Mesenchymal stem cell (in vitro differentiated cells and primary cell): Measurements from ENCODE around the gene EN2.

Experiments
- DNase-seq: peaks from one replicate; pipeline ENCODE4 v3.0.0-alpha.2; 2013
- H2AFZ ChIP-seq: one replicate; pipeline ENCODE4 v1.6.1; 2013; ENCODE audit warnings: low read depth, mild to moderate bottlenecking, control low read depth, inconsistent platforms, low read length, moderate library complexity
- H2AK5ac ChIP-seq: 2 replicates; pipeline ENCODE4 v1.6.1; 2013; ENCODE audit warnings: low read length, moderate library complexity, mild to moderate bottlenecking, inconsistent platforms; ENCODE audit not compliant: severe bottlenecking
- H2BK120ac ChIP-seq: one replicate; pipeline ENCODE4 v1.6.1; 2013; ENCODE audit warnings: low read depth, mild to moderate bottlenecking, inconsistent platforms, low read length, moderate library complexity
- H2BK12ac ChIP-seq, 2 experiments: one replicate each; pipeline ENCODE4 v1.6.1; 2013; ENCODE audit warnings: inconsistent platforms in 2 of 2, low read length in 2 of 2, mild to moderate bottlenecking in 2 of 2, moderate library complexity in 2 of 2, control low read depth in 1 of 2
- H2BK15ac ChIP-seq: one replicate; pipeline ENCODE4 v1.6.1; 2013; ENCODE audit warnings: mild to moderate bottlenecking, low read depth, inconsistent platforms; ENCODE audit not compliant: poor library complexity, severe bottlenecking
- H2BK5ac ChIP-seq: 2 replicates; pipeline ENCODE4 v1.6.1; 2013; ENCODE audit warnings: low read depth, mild to moderate bottlenecking, low read length, control low read depth, inconsistent platforms; ENCODE audit not compliant: poor library complexity, severe bottlenecking
- H3K14ac ChIP-seq, 2 experiments: one replicate each; pipeline ENCODE4 v1.6.1; 2013; ENCODE audit warnings: inconsistent platforms in 2 of 2, low read length in 2 of 2, control low read depth in 1 of 2, mild to moderate bottlenecking in 1 of 2, moderate library complexity in 1 of 2
- H3K18ac ChIP-seq, 2 experiments: one replicate each; pipeline ENCODE4 v1.6.1; 2013; ENCODE audit warnings: inconsistent platforms in 2 of 2, low read length in 2 of 2, control low read depth in 1 of 2, low read depth in 1 of 2, mild to moderate bottlenecking in 1 of 2
- H3K23ac ChIP-seq, 2 experiments: one replicate each; pipeline ENCODE4 v1.6.1; 2013; ENCODE audit warnings: inconsistent platforms in 2 of 2, low read length in 2 of 2, mild to moderate bottlenecking in 2 of 2, moderate library complexity in 2 of 2, control low read depth in 1 of 2
- H3K27ac ChIP-seq: 2 replicates; pipeline ENCODE4 v1.5.1; 2013; ENCODE audit warnings: mild to moderate bottlenecking, moderate library complexity, low read length, control low read depth, inconsistent platforms; ENCODE audit not compliant: poor library complexity, severe bottlenecking
- H3K27me3 ChIP-seq, 2 experiments: 2 replicates each; pipeline versions ENCODE4 v1.6.1 to v1.7.0; 2013; ENCODE audit warnings: low read length in 2 of 2, mild to moderate bottlenecking in 2 of 2, moderate library complexity in 2 of 2, control low read depth in 1 of 2, inconsistent platforms in 1 of 2; ENCODE audit not compliant: control insufficient read depth in 1 of 2, insufficient read depth in 1 of 2
- H3K36me3 ChIP-seq, 2 experiments: 2 replicates each; pipeline versions ENCODE4 v1.6.1 to v1.7.0; 2013; ENCODE audit warnings: low read length in 2 of 2, control low read depth in 1 of 2, inconsistent platforms in 1 of 2, low read depth in 1 of 2, mild to moderate bottlenecking in 1 of 2; ENCODE audit not compliant: insufficient read depth in 2 of 2, control insufficient read depth in 1 of 2
- H3K4ac ChIP-seq, 2 experiments: one replicate each; pipeline ENCODE4 v1.6.1; 2013; ENCODE audit warnings: inconsistent platforms in 2 of 2, low read length in 2 of 2, mild to moderate bottlenecking in 2 of 2, moderate library complexity in 2 of 2, control low read depth in 1 of 2, low read depth in 1 of 2
- H3K4me1 ChIP-seq: 2 replicates; pipeline ENCODE4 v1.6.1; 2013; ENCODE audit warnings: low read depth, low read length, control low read depth; ENCODE audit not compliant: control insufficient read depth, insufficient read depth
- H3K4me2 ChIP-seq: 2 replicates; pipeline ENCODE4 v1.6.1; 2013; ENCODE audit warnings: low read length, mild to moderate bottlenecking, inconsistent platforms; ENCODE audit not compliant: poor library complexity, severe bottlenecking
- H3K4me3 ChIP-seq, 2 experiments: 2 replicates each; pipeline versions ENCODE4 v1.5.1 to v1.7.0; 2013; ENCODE audit warnings: low read length in 2 of 2, mild to moderate bottlenecking in 2 of 2, control low read depth in 1 of 2, low read depth in 1 of 2; ENCODE audit not compliant: insufficient read depth in 1 of 2
- H3K79me1 ChIP-seq: replicated peaks from 2 replicates; pipeline ENCODE4 v1.6.1; 2013; ENCODE audit warnings: mild to moderate bottlenecking, control low read depth, low read length, inconsistent platforms; ENCODE audit not compliant: poor library complexity, severe bottlenecking
- H3K9ac ChIP-seq: 2 replicates; pipeline ENCODE4 v1.7.0; 2013; ENCODE audit warnings: mild to moderate bottlenecking, low read length, moderate library complexity
- H3K9me3 ChIP-seq: 2 replicates; pipeline ENCODE4 v1.7.0; 2013; ENCODE audit warnings: mild to moderate bottlenecking, low read length; ENCODE audit not compliant: control insufficient read depth
- H4K8ac ChIP-seq: one replicate; pipeline ENCODE4 v1.6.1; 2013; ENCODE audit warnings: inconsistent platforms, mild to moderate bottlenecking, low read length, moderate library complexity
- H4K91ac ChIP-seq: one replicate; pipeline ENCODE4 v1.6.1; 2013; ENCODE audit warnings: mild to moderate bottlenecking, low read length, inconsistent platforms
- WGBS: methylation state at CpG from one replicate; pipeline ENCODE4 v1.1.7; 2013; ENCODE audit warnings: mixed read lengths; 5-methylcytosine and 5-hydroxymethylcytosine counted together

Gene EN2

GRCh38 chr7:155411718-155412415 is 46.1 kb upstream of the EN2 start:
- H3K27ac ChIP-seq = no peak overlapping the region
- no peak overlapping the region for H2BK120ac ChIP-seq
- no peaks in the 10 kb centered on the region for H3K79me1 ChIP-seq
- H2BK12ac ChIP-seq = no peak overlapping the region
- no peak overlapping the region for H3K4ac ChIP-seq
- H3K36me3 ChIP-seq = no peaks in the 10 kb centered on the region
- H2BK5ac ChIP-seq = no peak overlapping the region
- H3K9ac ChIP-seq = no peak overlapping the region
- H3K9me3 ChIP-seq = no peaks in the 10 kb centered on the region
- H4K91ac ChIP-seq = no peak overlapping the region
- H2AK5ac ChIP-seq = no peak overlapping the region
- H3K27me3 ChIP-seq = peaks cover 18 to 33% of the 10 kb centered on the region in 2 experiments
- no peak overlapping the region for H3K23ac ChIP-seq
- H2AFZ ChIP-seq = no peak overlapping the region
- no peak for DNase-seq
- no peak overlapping the region for H3K14ac ChIP-seq
- H3K4me3 ChIP-seq = no peak overlapping the region
- H2BK15ac ChIP-seq = no peak overlapping the region
- H3K4me2 ChIP-seq = no peak overlapping the region
- no peak overlapping the region for H4K8ac ChIP-seq
- H3K18ac ChIP-seq = no peak overlapping the region
- peaks cover 6% of the 10 kb centered on the region for H3K4me1 ChIP-seq
- WGBS = 85% methylated on average over 17 of the region's 17 CpGs

GRCh38 chr7:155412416-155413253 is 45.3 kb upstream of the EN2 start:
- Histone ChIP-seq H3K23ac (no peak overlapping the region), H3K4me1 (peaks cover 6% of the 10 kb centered on the region), H4K91ac (no peak overlapping the region), H3K4ac (no peak overlapping the region), H3K79me1 (no peaks in the 10 kb centered on the region), H3K27ac (no peak overlapping the region), H2BK12ac (no peak overlapping the region), H3K4me2 (no peak overlapping the region), H2BK15ac (no peak overlapping the region), H2BK120ac (no peak overlapping the region), H3K27me3 (peaks cover 22 to 33% of the 10 kb centered on the region in 2 experiments), H3K9me3 (no peaks in the 10 kb centered on the region), H3K4me3 (no peak overlapping the region), H2AFZ (no peak overlapping the region), H3K36me3 (no peaks in the 10 kb centered on the region), H2BK5ac (no peak overlapping the region), H4K8ac (no peak overlapping the region), H2AK5ac (no peak overlapping the region), H3K9ac (no peak overlapping the region), H3K14ac (no peak overlapping the region), H3K18ac (no peak overlapping the region)
- DNase-seq = no peak
- 43% methylated on average over 25 of the region's 25 CpGs for WGBS

GRCh38 chr7:155414547-155415492 is 43.1 kb upstream of the EN2 start:
- no peak overlapping the region for H2BK5ac ChIP-seq
- no peak overlapping the region for H3K4me2 ChIP-seq
- H4K8ac ChIP-seq = no peak overlapping the region
- no peak overlapping the region for H3K18ac ChIP-seq
- no peak overlapping the region for H2AK5ac ChIP-seq
- no peak overlapping the region for H2BK15ac ChIP-seq
- H2BK12ac ChIP-seq = no peak overlapping the region
- DNase-seq = no peak
- H3K79me1 ChIP-seq = no peaks in the 10 kb centered on the region
- no peak overlapping the region for H2AFZ ChIP-seq
- peaks cover 15 to 36% of the 10 kb centered on the region in 2 experiments for H3K27me3 ChIP-seq
- no peak overlapping the region for H3K23ac ChIP-seq
- no peaks in the 10 kb centered on the region for H3K9me3 ChIP-seq
- WGBS = 86% methylated on average over 24 of the region's 24 CpGs
- no peak overlapping the region for H3K4me3 ChIP-seq
- no peak overlapping the region for H3K4ac ChIP-seq
- H3K9ac ChIP-seq = no peak overlapping the region
- H3K36me3 ChIP-seq = no peaks in the 10 kb centered on the region
- H3K27ac ChIP-seq = no peak overlapping the region
- H4K91ac ChIP-seq = no peak overlapping the region
- H3K14ac ChIP-seq = no peak overlapping the region
- H3K4me1 ChIP-seq = no peaks in the 10 kb centered on the region
- no peak overlapping the region for H2BK120ac ChIP-seq
